Activated naive CD4-positive, alpha-beta T cell treated with anti-CD3 and anti-CD28 coated beads, Interleukin-2, amount 50 U/mL, for 24 hours (primary cell): ENCODE measurements around the gene BICD2.

Source experiments
- H3K27ac Mint-ChIP-seq: one replicate; pipeline ENCODE4 v1.8.0; 2021; ENCODE audit warnings: mild to moderate bottlenecking, mixed read lengths
- H3K27me3 Mint-ChIP-seq: one replicate; pipeline ENCODE4 v1.8.0; 2021; ENCODE audit warnings: mixed read lengths
- H3K36me3 Mint-ChIP-seq: one replicate; pipeline ENCODE4 v1.8.0; 2021; ENCODE audit warnings: mixed read lengths
- H3K4me1 Mint-ChIP-seq: one replicate; pipeline ENCODE4 v1.8.0; 2021; ENCODE audit warnings: mixed read lengths
- H3K4me3 Mint-ChIP-seq: one replicate; pipeline ENCODE4 v1.8.0; 2021; ENCODE audit warnings: mild to moderate bottlenecking, mixed read lengths
- H3K9me3 Mint-ChIP-seq: one replicate; pipeline ENCODE4 v1.8.0; 2021; ENCODE audit warnings: mixed read lengths

BICD2 gene

GRCh38 chr9:92762196-92762595 is 2.4 kb downstream of the BICD2 start:
- no peaks in the 10 kb centered on the region for H3K9me3 Mint-ChIP-seq
- no peaks in the 10 kb centered on the region for H3K27me3 Mint-ChIP-seq
- H3K4me1 Mint-ChIP-seq, result peaks cover 49% of the 10 kb centered on the region
- H3K27ac Mint-ChIP-seq, result no peak overlapping the region
- peak overlapping the region; percentile 93 for H3K4me3 Mint-ChIP-seq
- no peaks in the 10 kb centered on the region for H3K36me3 Mint-ChIP-seq

- H3K27me3 Mint-ChIP-seq, result no peaks in the 10 kb centered on the region
- H3K4me3 Mint-ChIP-seq, result peak overlapping the region; percentile 93
- H3K36me3 Mint-ChIP-seq, result no peaks in the 10 kb centered on the region
- H3K9me3 Mint-ChIP-seq, result no peaks in the 10 kb centered on the region
- peaks cover 50% of the 10 kb centered on the region for H3K4me1 Mint-ChIP-seq
- H3K27ac Mint-ChIP-seq, result no peak overlapping the region
Measured at GRCh38 chr9:92761686-92762085, 2.9 kb downstream of the BICD2 start.

GRCh38 chr9:92760494-92760893 is 4.1 kb downstream of the BICD2 start:
- Mint-ChIP-seq H3K27me3 (no peaks in the 10 kb centered on the region), H3K4me1 (peaks cover 45% of the 10 kb centered on the region), H3K4me3 (no peak overlapping the region), H3K36me3 (peaks cover 2% of the 10 kb centered on the region), H3K27ac (no peak overlapping the region), H3K9me3 (no peaks in the 10 kb centered on the region)

- H3K9me3 Mint-ChIP-seq, result no peaks in the 10 kb centered on the region
- H3K27me3 Mint-ChIP-seq, result no peaks in the 10 kb centered on the region
- peaks cover 5% of the 10 kb centered on the region for H3K36me3 Mint-ChIP-seq
- H3K4me1 Mint-ChIP-seq, result peaks cover 47% of the 10 kb centered on the region
- H3K4me3 Mint-ChIP-seq, result no peak overlapping the region
- H3K27ac Mint-ChIP-seq, result no peak overlapping the region
Measured at GRCh38 chr9:92760070-92760469, 4.6 kb downstream of the BICD2 start.

- Mint-ChIP-seq H3K4me3 (no peak overlapping the region), H3K9me3 (no peaks in the 10 kb centered on the region), H3K4me1 (peaks cover 51% of the 10 kb centered on the region), H3K36me3 (peaks cover 5% of the 10 kb centered on the region), H3K27me3 (no peaks in the 10 kb centered on the region), H3K27ac (peak overlapping the region; percentile 59)
Measured at GRCh38 chr9:92759446-92759845, 5.2 kb downstream of the BICD2 start.

GRCh38 chr9:92756792-92757191 is 7.8 kb downstream of the BICD2 start:
- Mint-ChIP-seq H3K27me3 (no peaks in the 10 kb centered on the region), H3K4me3 (no peak overlapping the region), H3K9me3 (no peaks in the 10 kb centered on the region), H3K4me1 (peaks cover 52% of the 10 kb centered on the region), H3K27ac (no peak overlapping the region), H3K36me3 (peaks cover 9% of the 10 kb centered on the region)

- Mint-ChIP-seq H3K4me1 (peaks cover 45% of the 10 kb centered on the region), H3K27me3 (no peaks in the 10 kb centered on the region), H3K9me3 (no peaks in the 10 kb centered on the region), H3K4me3 (no peak overlapping the region), H3K27ac (no peak overlapping the region), H3K36me3 (peaks cover 9% of the 10 kb centered on the region)
Measured at GRCh38 chr9:92754091-92754745, 10.4 kb downstream of the BICD2 start.

- Mint-ChIP-seq H3K36me3 (peaks cover 9% of the 10 kb centered on the region), H3K4me3 (peak overlapping the region; percentile 11), H3K27ac (no peak overlapping the region), H3K27me3 (no peaks in the 10 kb centered on the region), H3K4me1 (peaks cover 49% of the 10 kb centered on the region), H3K9me3 (no peaks in the 10 kb centered on the region)
Measured at GRCh38 chr9:92752812-92753404, 11.7 kb downstream of the BICD2 start.

- Mint-ChIP-seq H3K4me3 (no peak overlapping the region), H3K27ac (no peak overlapping the region), H3K4me1 (peaks cover 65% of the 10 kb centered on the region), H3K9me3 (no peaks in the 10 kb centered on the region), H3K36me3 (peaks cover 3% of the 10 kb centered on the region), H3K27me3 (no peaks in the 10 kb centered on the region)
Measured at GRCh38 chr9:92749934-92750315, 14.7 kb downstream of the BICD2 start.

- peaks cover 64% of the 10 kb centered on the region for H3K4me1 Mint-ChIP-seq
- H3K27me3 Mint-ChIP-seq, result no peaks in the 10 kb centered on the region
- H3K36me3 Mint-ChIP-seq, result peaks cover 3% of the 10 kb centered on the region
- H3K27ac Mint-ChIP-seq, result no peak overlapping the region
- no peak overlapping the region for H3K4me3 Mint-ChIP-seq
- H3K9me3 Mint-ChIP-seq, result no peaks in the 10 kb centered on the region
Measured at GRCh38 chr9:92749071-92749933, 15.3 kb downstream of the BICD2 start.

GRCh38 chr9:92748233-92748497 is 16.5 kb downstream of the BICD2 start:
- no peak overlapping the region for H3K27ac Mint-ChIP-seq

GRCh38 chr9:92747459-92748232 is 17.0 kb downstream of the BICD2 start:
- Mint-ChIP-seq H3K4me1 (peaks cover 69% of the 10 kb centered on the region), H3K9me3 (no peaks in the 10 kb centered on the region), H3K27ac (peak overlapping the region; percentile 65), H3K4me3 (no peak overlapping the region), H3K36me3 (peaks cover 5% of the 10 kb centered on the region), H3K27me3 (no peaks in the 10 kb centered on the region)

More at GRCh38 chr9:92748233-92748497, 16.5 kb downstream of the BICD2 start:
- Mint-ChIP-seq H3K4me3 (no peak overlapping the region), H3K4me1 (peaks cover 69% of the 10 kb centered on the region), H3K36me3 (peaks cover 5% of the 10 kb centered on the region), H3K27me3 (no peaks in the 10 kb centered on the region), H3K9me3 (no peaks in the 10 kb centered on the region)

GRCh38 chr9:92746567-92747458 is 17.8 kb downstream of the BICD2 start:
- Mint-ChIP-seq H3K4me1 (peaks cover 64% of the 10 kb centered on the region), H3K4me3 (no peak overlapping the region), H3K9me3 (no peaks in the 10 kb centered on the region), H3K36me3 (peaks cover 3% of the 10 kb centered on the region), H3K27me3 (no peaks in the 10 kb centered on the region), H3K27ac (no peak overlapping the region)

GRCh38 chr9:92745881-92746280 is 18.8 kb downstream of the BICD2 start:
- H3K27ac Mint-ChIP-seq, result no peak overlapping the region
- H3K36me3 Mint-ChIP-seq, result peaks cover 3% of the 10 kb centered on the region
- no peaks in the 10 kb centered on the region for H3K27me3 Mint-ChIP-seq
- H3K4me1 Mint-ChIP-seq, result peaks cover 69% of the 10 kb centered on the region
- H3K4me3 Mint-ChIP-seq, result no peak overlapping the region
- no peaks in the 10 kb centered on the region for H3K9me3 Mint-ChIP-seq

GRCh38 chr9:92745331-92745730 is 19.3 kb downstream of the BICD2 start:
- no peak overlapping the region for H3K4me3 Mint-ChIP-seq
- H3K36me3 Mint-ChIP-seq, result peaks cover 3% of the 10 kb centered on the region
- H3K9me3 Mint-ChIP-seq, result no peaks in the 10 kb centered on the region
- H3K27ac Mint-ChIP-seq, result no peak overlapping the region
- H3K27me3 Mint-ChIP-seq, result no peaks in the 10 kb centered on the region
- peaks cover 69% of the 10 kb centered on the region for H3K4me1 Mint-ChIP-seq
